HG02623 (cell line): ENCODE measurements around the gene NSD2.
"Not testable (repeated sequence)": the region's sequence is repeated elsewhere in the genome, so short reads cannot be mapped to it uniquely, and the experiment has no call there.

Source experiments
- ATAC-seq: cut with Tn5 transposase; IDR thresholded peaks from one replicate; pipeline ENCODE4 v1.9.1; 2021; ENCODE audit warnings: moderate library complexity; ENCODE audit not compliant: unreplicated experiment

Gene NSD2

GRCh38 chr4:1870578-1871443 lies at the start of gene NSD2:
TSS of gene NSD2 (plus strand) at chr4:1871393. CDS start at chr4:1900655, 29,262 bp downstream.
- ATAC-seq: peak; percentile 61

- no peak for ATAC-seq
Observed at GRCh38 chr4:1821679-1822567, 49.3 kb upstream of the NSD2 start.

DNA sequence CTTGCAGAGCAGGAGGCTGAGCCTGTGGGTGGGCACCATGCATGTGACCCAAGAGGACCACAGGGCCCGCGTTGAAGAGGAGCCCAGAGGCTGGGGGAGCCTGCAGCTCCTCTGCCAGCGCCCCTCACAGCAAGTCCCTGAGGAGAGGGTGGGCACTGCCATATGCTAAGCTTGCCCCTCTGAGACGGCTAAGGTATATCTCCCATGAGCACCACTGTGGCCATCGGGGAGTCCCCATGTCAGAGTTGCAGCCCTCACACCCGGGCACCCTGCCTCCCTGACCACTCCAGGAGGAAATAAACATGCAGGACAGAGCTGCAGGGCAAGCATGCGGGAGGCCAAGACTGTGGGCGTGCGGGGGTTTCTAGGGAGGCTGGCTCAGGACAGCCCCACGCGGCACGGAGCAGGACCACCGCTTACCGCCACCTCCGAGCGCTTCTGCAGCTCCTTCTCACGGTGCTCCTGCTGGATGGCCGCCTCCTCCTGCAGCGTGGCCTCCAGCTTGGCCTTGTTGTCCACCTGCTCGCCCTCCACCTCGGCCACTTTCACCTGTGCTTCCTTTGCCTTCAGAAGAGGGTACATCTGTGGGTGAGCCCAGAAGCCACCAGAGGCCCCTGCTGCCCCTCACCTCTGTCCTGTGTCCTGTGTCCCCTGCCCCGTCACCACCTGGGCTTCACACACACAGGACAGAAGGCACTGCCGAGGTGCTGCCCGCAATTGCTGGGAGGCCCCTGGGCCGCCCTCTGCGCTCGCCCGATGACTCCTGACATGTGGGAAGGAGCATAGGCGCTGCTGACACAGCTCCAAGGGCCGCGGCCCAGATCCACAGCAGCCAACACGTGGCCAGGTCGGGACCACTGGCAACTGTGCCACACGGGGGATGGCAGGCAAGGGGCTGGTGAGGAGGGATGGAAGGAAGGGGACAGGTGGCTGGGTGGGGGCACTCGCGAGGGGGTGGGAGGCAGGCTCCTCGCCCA lies 48.3 kb upstream of the NSD2 start:
- no peak for ATAC-seq

- ATAC-seq: no peak
Observed at GRCh38 chr4:1823545-1823932, 47.7 kb upstream of the NSD2 start.

- no peak for ATAC-seq
Observed at GRCh38 chr4:1824746-1825145, 46.4 kb upstream of the NSD2 start.

GRCh38 chr4:1825326-1825725 lies 45.9 kb upstream of the NSD2 start:
- ATAC-seq: no peak

DNA sequence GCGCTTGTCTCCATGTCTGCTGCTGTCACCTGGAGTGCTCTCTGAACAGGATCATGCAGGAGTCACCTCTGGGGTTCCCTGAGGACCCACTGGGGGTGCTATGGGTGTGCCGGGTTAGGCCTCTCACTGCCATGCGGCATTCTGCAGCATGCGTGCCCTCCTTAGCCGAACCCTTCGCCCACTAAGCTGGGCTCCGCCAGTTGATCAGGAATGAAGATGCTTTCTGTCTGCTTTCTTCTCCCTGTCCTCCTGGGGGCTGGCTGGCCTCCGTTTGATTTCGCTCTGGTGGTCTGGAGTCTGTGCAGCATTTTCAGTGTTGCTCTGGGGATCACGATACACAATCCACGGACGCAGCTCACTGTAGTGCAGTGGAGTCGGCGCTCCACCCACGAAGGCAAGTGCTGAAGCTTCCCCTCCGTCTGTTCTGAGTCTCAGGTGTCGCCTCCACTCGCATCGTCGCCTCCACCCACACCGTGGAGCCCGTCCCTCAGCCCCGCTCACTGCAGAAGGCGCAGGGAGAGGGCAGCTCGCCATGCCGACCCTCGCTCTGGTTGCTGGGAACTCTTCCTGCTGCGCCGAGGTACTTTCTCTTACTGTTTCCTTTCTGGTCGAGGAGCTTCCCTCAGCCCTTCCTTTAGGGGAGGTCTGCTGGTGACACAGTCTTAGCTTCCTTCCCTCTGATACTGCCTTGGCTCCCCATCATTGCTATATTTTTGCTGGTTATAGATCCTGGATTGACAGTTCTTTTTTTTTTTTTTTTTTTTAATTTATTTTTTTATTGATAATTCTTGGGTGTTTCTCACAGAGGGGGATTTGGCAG lies 44.5 kb upstream of the NSD2 start:
- ATAC-seq: no peak

DNA sequence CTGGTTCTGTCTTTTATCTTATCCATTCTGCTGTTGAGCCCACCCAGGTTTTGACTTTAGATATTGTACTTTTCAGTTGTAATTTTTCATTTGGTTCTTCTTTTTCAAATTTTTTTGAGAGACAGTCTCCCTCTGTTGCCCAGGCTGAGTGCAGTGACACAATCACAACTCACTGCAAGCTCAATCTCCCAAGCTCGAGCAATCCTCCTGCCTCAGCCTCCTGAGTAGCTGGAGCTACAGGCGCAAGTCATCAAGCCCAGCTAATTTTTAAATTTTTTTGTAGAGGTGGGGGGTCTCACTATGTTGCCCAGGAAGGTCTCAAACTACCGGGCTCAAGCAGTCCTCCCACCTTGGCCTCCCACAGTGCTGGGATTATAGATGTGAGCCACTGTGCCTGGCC lies 41.0 kb upstream of the NSD2 start:
- no peak for ATAC-seq

- ATAC-seq: no peak
Observed at GRCh38 chr4:1830642-1831228, 40.5 kb upstream of the NSD2 start.

DNA sequence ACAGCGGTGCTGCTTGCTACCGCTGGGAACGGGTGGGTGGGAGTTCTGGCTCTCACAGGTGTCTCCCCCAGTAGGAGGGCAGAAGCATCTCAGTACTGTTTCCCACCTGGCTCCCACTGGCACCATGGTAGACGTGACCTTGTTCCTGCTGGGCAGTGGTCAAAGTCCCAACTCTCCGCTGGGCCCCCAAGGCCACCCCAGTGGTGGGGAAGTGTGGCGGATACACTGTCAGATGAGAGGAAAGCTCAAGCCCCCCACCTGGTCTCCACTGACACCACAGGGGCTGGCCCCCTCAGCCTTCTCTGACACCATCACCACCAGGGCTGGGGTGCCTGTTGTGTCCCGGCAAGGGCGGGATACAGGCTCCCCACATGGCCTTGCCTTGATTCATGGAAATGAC lies 39.9 kb upstream of the NSD2 start:
- no peak for ATAC-seq

DNA sequence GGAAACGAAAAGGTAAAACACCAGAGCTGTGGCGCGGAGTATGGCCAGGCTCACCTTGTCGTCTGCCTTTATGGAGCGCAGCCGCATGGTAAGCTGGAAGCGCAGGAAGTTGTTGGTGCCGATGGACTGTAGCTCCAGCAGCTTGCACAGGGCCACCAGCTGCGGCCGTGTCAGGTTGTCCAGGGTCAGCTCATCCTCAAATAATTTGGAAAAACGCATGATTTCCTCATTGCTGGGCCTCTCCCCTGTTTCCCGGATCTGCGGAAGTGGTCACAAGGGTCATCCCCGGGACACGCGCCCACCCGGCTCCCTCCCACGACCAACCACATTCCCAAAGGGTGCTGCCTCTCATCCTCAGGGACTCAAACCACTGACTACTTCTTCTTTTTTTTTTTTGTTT lies 38.5 kb upstream of the NSD2 start:
- no peak for ATAC-seq

GRCh38 chr4:1833307-1834046 lies 37.7 kb upstream of the NSD2 start:
- ATAC-seq: no peak

DNA sequence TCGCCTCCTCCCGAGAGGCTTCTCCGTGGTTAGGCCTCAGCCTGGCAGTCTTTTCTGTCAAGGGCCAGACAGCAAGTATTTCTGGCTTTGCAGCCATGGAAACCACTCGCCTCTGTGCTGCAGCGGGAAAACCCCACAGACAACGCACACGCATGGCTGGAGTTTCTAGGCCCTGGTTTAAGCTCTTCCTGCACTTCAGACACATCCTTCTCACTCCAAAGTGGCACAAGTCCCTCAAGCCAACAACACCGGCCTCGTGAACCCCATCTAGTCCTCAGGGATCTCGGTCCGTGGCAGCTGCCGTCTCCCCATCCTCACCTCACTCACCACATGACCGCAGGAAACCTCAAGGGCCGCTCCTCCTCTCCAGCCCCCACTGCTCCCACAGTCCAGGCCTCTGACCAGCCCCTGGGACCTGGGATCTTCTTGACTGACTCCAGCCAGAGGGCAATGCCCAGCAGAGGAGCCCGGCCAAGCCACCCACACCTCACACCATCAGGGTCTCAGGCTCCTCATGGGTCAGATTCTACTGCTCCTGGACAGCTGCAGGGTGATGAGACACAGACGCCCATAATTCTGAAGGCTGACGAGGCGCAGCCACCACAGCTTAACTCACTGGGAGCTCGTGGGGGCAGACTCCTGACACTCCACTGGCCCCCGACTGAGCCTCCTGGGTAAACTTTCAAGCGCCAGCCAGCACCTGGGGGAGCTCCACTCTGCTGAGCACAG lies 37.0 kb upstream of the NSD2 start:
- peak; percentile 64 for ATAC-seq

DNA sequence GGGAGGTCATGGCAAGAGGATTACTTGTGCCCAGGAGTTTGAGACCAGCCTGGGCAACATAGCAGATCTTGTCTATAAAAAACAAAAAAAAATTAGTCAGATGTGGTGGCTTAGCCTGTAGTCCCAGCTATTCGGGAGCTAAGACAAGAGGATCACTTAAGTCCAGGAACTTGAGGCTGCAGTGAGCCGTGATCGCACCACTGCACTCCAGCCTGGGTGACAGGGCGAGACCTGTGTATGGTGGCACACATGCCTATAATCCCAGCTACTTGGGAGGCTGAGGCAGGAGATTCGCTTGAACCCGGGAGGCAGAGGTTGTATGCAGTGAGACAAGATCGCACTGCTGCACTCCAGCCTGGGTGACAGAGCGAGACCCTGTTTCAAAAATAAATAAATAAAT lies 35.4 kb upstream of the NSD2 start:
- ATAC-seq: not testable (repeated sequence)

- ATAC-seq: no peak
Observed at GRCh38 chr4:1836650-1837049, 34.5 kb upstream of the NSD2 start.

DNA sequence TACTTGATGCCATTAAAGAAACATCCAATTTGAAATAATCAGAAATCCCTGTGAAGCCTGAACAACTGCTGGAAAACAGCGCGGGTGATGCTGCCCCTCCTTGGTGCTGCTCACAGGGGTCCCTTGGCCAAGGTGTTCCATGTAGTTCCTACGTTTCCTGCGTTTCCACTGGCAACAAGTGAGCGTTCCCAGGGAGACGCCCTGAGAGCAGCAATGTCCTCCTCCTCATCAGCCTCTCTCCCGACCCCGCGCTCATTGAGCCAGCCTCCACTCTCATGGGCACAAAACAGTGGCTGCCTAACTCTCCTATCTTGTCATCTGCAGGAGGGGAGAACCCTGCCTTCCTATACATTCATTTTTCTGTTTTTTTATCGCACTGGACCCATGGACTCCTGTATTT lies 34.1 kb upstream of the NSD2 start:
- ATAC-seq: no peak

- ATAC-seq: no peak
Observed at GRCh38 chr4:1839282-1839681, 31.9 kb upstream of the NSD2 start.

DNA sequence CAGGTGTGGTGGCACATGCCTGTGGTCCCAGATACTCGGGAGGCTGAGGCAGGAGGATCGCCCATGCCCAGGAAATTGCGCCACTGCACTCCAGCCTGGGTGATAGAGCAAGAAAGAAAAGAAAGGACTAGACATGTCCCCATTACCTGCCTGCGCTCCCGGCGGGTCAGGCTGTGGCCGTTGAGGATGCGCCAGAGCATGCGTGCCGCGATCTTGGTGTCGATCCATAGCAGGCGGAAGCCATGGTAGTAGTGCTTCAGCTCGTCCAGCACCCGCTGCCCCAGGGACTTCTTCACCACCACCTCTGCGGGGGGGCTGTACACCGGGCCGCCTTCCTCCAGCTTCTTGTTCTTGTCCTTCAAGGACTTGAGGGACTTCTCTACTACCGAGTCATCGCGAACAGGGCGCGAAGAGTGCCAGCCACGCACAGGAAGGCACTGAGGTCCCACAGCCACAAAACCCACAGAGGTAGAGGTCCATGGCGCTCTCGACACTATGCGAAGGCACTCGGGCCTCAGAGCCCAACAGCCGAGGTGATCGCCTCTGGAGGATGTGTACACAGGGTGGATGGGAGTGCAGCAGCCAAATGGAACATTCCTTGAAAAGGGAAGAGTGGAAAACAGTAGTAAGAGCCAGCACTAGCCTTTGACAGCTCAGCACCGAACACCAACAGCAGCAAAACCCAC lies 29.8 kb upstream of the NSD2 start:
- ATAC-seq: no peak
